ENCODE measurements around the gene CHCHD6.
A peak's percentile ranks its signal among the peaks of the same experiment; 100 is the strongest.

The CHCHD6 gene

GRCh38 chr3:126703512-126704493 is at the start of gene CHCHD6:
Gene CHCHD6, plus strand, starts transcription at chr3:126704240. Its CDS starts 73 bp downstream, at chr3:126704313.
- TF ChIP-seq ZNF274 (IDR thresholded peaks at IDR 0.05; ENCODE audit: low read depth, low read length): no peak
- H3K4me3 ChIP-seq (ENCODE audit: low read length): peak within 1 kb of the TSS; percentile 70; the same call in 1 of the 2 replicates

GRCh38 chr3:126654571-126655383 is 49.3 kb upstream of the CHCHD6 start, which contains the start of gene TXNRD3:
Gene TXNRD3, minus strand, starts transcription at chr3:126655124.
- TF ChIP-seq ZNF274 (IDR thresholded peaks at IDR 0.05; ENCODE audit: low read depth, low read length): no peak
- H3K4me3 ChIP-seq (ENCODE audit: low read length): peak within 1 kb of the TSS; percentile 51

- H3K4me3 ChIP-seq (ENCODE audit: low read length): no peak overlapping the region
- no peak for TF ChIP-seq ZNF274 (IDR thresholded peaks at IDR 0.05; ENCODE audit: low read depth, low read length)
These were observed 48.2 kb upstream of the CHCHD6 start for GRCh38 chr3:126655887-126656286.

- no peak for TF ChIP-seq ZNF274 (IDR thresholded peaks at IDR 0.05; ENCODE audit: low read depth, low read length)
- no peak overlapping the region for H3K4me3 ChIP-seq (ENCODE audit: low read length)
These were observed 47.5 kb upstream of the CHCHD6 start for GRCh38 chr3:126656371-126657134.

GRCh38 chr3:126657901-126658300 is 46.1 kb upstream of the CHCHD6 start:
- H3K4me3 ChIP-seq (ENCODE audit: low read length): no peak overlapping the region
- TF ChIP-seq ZNF274 (IDR thresholded peaks at IDR 0.05; ENCODE audit: low read depth, low read length): no peak

GRCh38 chr3:126658584-126658983 is 45.5 kb upstream of the CHCHD6 start:
- no peak for TF ChIP-seq ZNF274 (IDR thresholded peaks at IDR 0.05; ENCODE audit: low read depth, low read length)
- H3K4me3 ChIP-seq (ENCODE audit: low read length): no peak overlapping the region

- TF ChIP-seq ZNF274 (IDR thresholded peaks at IDR 0.05; ENCODE audit: low read depth, low read length): no peak
- H3K4me3 ChIP-seq (ENCODE audit: low read length): no peak overlapping the region
These were observed 43.8 kb upstream of the CHCHD6 start for GRCh38 chr3:126659915-126660886.

GRCh38 chr3:126661532-126662364 is 42.3 kb upstream of the CHCHD6 start:
- H3K4me3 ChIP-seq (ENCODE audit: low read length): no peak overlapping the region
- no peak for TF ChIP-seq ZNF274 (IDR thresholded peaks at IDR 0.05; ENCODE audit: low read depth, low read length)

- TF ChIP-seq ZNF274 (IDR thresholded peaks at IDR 0.05; ENCODE audit: low read depth, low read length): no peak
- H3K4me3 ChIP-seq (ENCODE audit: low read length): no peak overlapping the region
These were observed 40.8 kb upstream of the CHCHD6 start for GRCh38 chr3:126663257-126663656.

- H3K4me3 ChIP-seq (ENCODE audit: low read length): no peak overlapping the region
- no peak for TF ChIP-seq ZNF274 (IDR thresholded peaks at IDR 0.05; ENCODE audit: low read depth, low read length)
These were observed 40.3 kb upstream of the CHCHD6 start for GRCh38 chr3:126663750-126664149.

- H3K4me3 ChIP-seq (ENCODE audit: low read length): no peak overlapping the region
- TF ChIP-seq ZNF274 (IDR thresholded peaks at IDR 0.05; ENCODE audit: low read depth, low read length): no peak
These were observed 39.3 kb upstream of the CHCHD6 start for GRCh38 chr3:126664591-126665214.

Data from GM08714 (cell line).